Ovary (tissue), 9 donors: ENCODE data around the gene NF1. TPM values are rescaled to one million over a fixed set of nuclear protein-coding genes. Genes with fewer than 3 reads are reported as not detected.
"Not testable (repeated sequence)": the region's sequence is repeated elsewhere in the genome, so short reads cannot be mapped to it uniquely, and the experiment has no call there.

Source experiments
- DNase-seq, 5 donors: peaks; one replicate each; pipeline ENCODE4 v3.0.0-alpha.2; 2019 to 2020
- H3K27ac ChIP-seq, 2 donors: fragments of 200-600 bp; one replicate each; pipeline versions ENCODE4 v1.5.1 to v1.8.0; 2019 to 2022
- H3K27me3 ChIP-seq: fragments of 200-600 bp; one replicate; pipeline ENCODE4 v1.8.0; 2022
- H3K36me3 ChIP-seq: fragments of 200-600 bp; sonication (generic); one replicate; pipeline ENCODE4 v1.5.1; 2019
- H3K4me1 ChIP-seq: one replicate; pipeline ENCODE4 v1.8.1; 2013; ENCODE audit warnings: mild to moderate bottlenecking, moderate library complexity; ENCODE audit not compliant: insufficient read depth
- H3K4me3 ChIP-seq: fragments of 200-600 bp; sonication (generic); one replicate; pipeline ENCODE4 v1.5.1; 2017
- H3K9me3 ChIP-seq, 2 donors: fragments of 200-600 bp in 1 of 2; sonication (generic) in 1 of 2; one replicate each; pipeline versions ENCODE4 v1.5.1 to v1.8.1; 2013 to 2019; ENCODE audit warnings: mild to moderate bottlenecking in 1 of 2, moderate library complexity in 1 of 2
- CTCF ChIP-seq, 3 donors: fragments of 450-650 bp in 2 of 3; fragments of 200-600 bp in 1 of 3; IDR thresholded peaks; one replicate each; pipeline versions ENCODE4 v1.5.1 to v1.8.0; 2016 to 2022; ENCODE audit warnings: antibody characterized with exemption in 3 of 3, mild to moderate bottlenecking in 1 of 3
- EP300 ChIP-seq: sonication (generic); formaldehyde crosslinking; IDR thresholded peaks from one replicate; pipeline ENCODE4 v1.6.1; 2017; ENCODE audit warnings: antibody characterized with exemption
- POLR2A ChIP-seq: fragments of 450-650 bp; IDR thresholded peaks from one replicate; pipeline ENCODE4 v1.6.1; 2017; ENCODE audit warnings: antibody characterized with exemption, mild to moderate bottlenecking, moderate library complexity
- WGBS, 3 donors: extraction: QIAGEN DNeasy Blood & Tissue Kit in 1 of 3; methylation state at CpG; one replicate each; pipeline versions ENCODE4 v1.1.5 to v1.1.7; 2013 to 2017; 5-methylcytosine and 5-hydroxymethylcytosine counted together
- intact Hi-C, 4 donors: fragments of 100-400 bp; cut with DNase I; formaldehyde crosslinking; loops; one replicate each; pipeline versions ENCODE4 v1.11.0 to v1.15.1; 2022 to 2023
- polyA plus RNA-seq, 2 donors: library from polyadenylated mRNA; stranded (reverse); fragments of 200-250 nt in 1 of 2; fragments of 350-450 nt in 1 of 2; fragmentation: Illumina TruSeq in 1 of 2; extraction: RNeasy Lipid Tissue Mini Kit (QIAGEN cat#74804) in 1 of 2; gene quantifications; one replicate each; pipeline ENCODE4 v1.2.3, GENCODE V29; 2013 to 2014
- total RNA-seq, 7 donors: library from RNA; depleted of rRNA in 2 of 7; stranded (reverse); fragments of >200 nt in 2 of 7; fragmentation: NEBNext Ultra II Directional in 3 of 7; extraction: Animal tissue kit (Norgen Biotek cat#: 25700) in 3 of 7; gene quantifications; one replicate each; pipeline versions ENCODE4 v1.1.0 to v1.2.4, GENCODE V29; 2016 to 2023
- donor health status: DM: no; HTN: no; CAD: no; lungs with moderate emphysema.
- donor health status: DM: no; HTN: no; CAD: no.
- donor health status: Bipolar disorder and iron deficiency.
- donor health status: DM: yes; HTN: yes; CAD: no.
- donor health status: DM: no; HTN: no; CAD: no.
- donor health status: DM: yes; HTN: yes; CAD: no.

NF1 gene
- total and polyA plus RNA-seq, 9 donors: 11.1 to 62.0 (median 57.0) TPM

GRCh38 chr17:31339906-31340661, 245.3 kb downstream of the NF1 start:
- TF ChIP-seq EP300 (no peak), POLR2A (no peak), CTCF (IDR thresholded peaks at IDR 0.05) (no peak)
- H3K27me3 ChIP-seq: no peaks in the 10 kb centered on the region
- no peak overlapping the region for H3K4me3 ChIP-seq
- no peaks in the 10 kb centered on the region for H3K9me3 ChIP-seq
- no peaks in the 10 kb centered on the region for H3K36me3 ChIP-seq
- intact Hi-C loops: no loop called here
- peaks cover 2% of the 10 kb centered on the region for H3K4me1 ChIP-seq
- DNase-seq: peak in 1 of 5 donors; percentile 13
- 33 to 52% (median 35%) methylated on average over 6 of the region's 6 CpGs for WGBS, 3 donors
- H3K27ac ChIP-seq: no peak overlapping the region

GRCh38 chr17:31345191-31345747, 250.5 kb downstream of the NF1 start:
- H3K4me3 ChIP-seq, H3K27ac ChIP-seq, DNase-seq, H3K36me3 ChIP-seq, H3K9me3 ChIP-seq, H3K27me3 ChIP-seq, H3K4me1 ChIP-seq, intact Hi-C loops: not testable (repeated sequence)
- WGBS, 3 donors: 93 to 97% (median 93%) methylated on average over 12 to 23 of the region's 34 CpGs

- no peaks in the 10 kb centered on the region for H3K9me3 ChIP-seq
- no peaks in the 10 kb centered on the region for H3K36me3 ChIP-seq
- intact Hi-C loops: no loop called here
- TF ChIP-seq CTCF (IDR thresholded peaks at IDR 0.05) (no peak), POLR2A (no peak), EP300 (no peak)
- H3K27me3 ChIP-seq: no peaks in the 10 kb centered on the region
- no peaks in the 10 kb centered on the region for H3K4me1 ChIP-seq
- no peak for DNase-seq
- no peak overlapping the region for H3K4me3 ChIP-seq
- H3K27ac ChIP-seq: no peak overlapping the region
These were observed 254.7 kb downstream of the NF1 start for GRCh38 chr17:31349454-31349853.

GRCh38 chr17:31355935-31356334, 261.2 kb downstream of the NF1 start:
- Histone ChIP-seq H3K27me3 (no peaks in the 10 kb centered on the region), H3K9me3 (no peaks in the 10 kb centered on the region), H3K4me1 (peaks cover 1% of the 10 kb centered on the region), H3K27ac (no peak overlapping the region), H3K36me3 (no peaks in the 10 kb centered on the region), H3K4me3 (no peak overlapping the region)
- intact Hi-C loops: no loop called here
- TF ChIP-seq EP300 (no peak), CTCF (IDR thresholded peaks at IDR 0.05) (no peak), POLR2A (no peak)
- WGBS, 3 donors: 41 to 64% (median 48%) methylated on average over 1 of the region's 1 CpG
- no peak for DNase-seq

GRCh38 chr17:31357091-31357490, 262.3 kb downstream of the NF1 start:
- no peaks in the 10 kb centered on the region for H3K36me3 ChIP-seq
- H3K4me1 ChIP-seq: peaks cover 1% of the 10 kb centered on the region
- DNase-seq: no peak
- no peaks in the 10 kb centered on the region for H3K27me3 ChIP-seq
- H3K4me3 ChIP-seq: no peak overlapping the region
- no peaks in the 10 kb centered on the region for H3K9me3 ChIP-seq
- 18 to 42% (median 23%) methylated on average over 2 of the region's 2 CpGs for WGBS, 3 donors
- intact Hi-C loops: no loop called here
- H3K27ac ChIP-seq: no peak overlapping the region
- TF ChIP-seq CTCF (IDR thresholded peaks at IDR 0.05): no peak
- TF ChIP-seq POLR2A: no peak
- no peak for TF ChIP-seq EP300
